Mammary epithelial cell (primary cell): ENCODE results near the gene RHEB.

Experiments
- CTCF ChIP-seq, 2 donors: IDR thresholded peaks in 1 of 2; conservative IDR thresholded peaks in 1 of 2; 2 replicates each; pipeline ENCODE4 v1.5.1; 2011 to 2012; ENCODE audit warnings: inconsistent platforms in 2 of 2, low read length in 2 of 2, mild to moderate bottlenecking in 2 of 2, control low read depth in 1 of 2, low read depth in 1 of 2; ENCODE audit not compliant: insufficient read depth in 1 of 2; ENCODE audit errors: extremely low read depth in 1 of 2
- EZH2 ChIP-seq: IDR thresholded peaks from 2 replicates; pipeline ENCODE4 v1.6.1; 2012; ENCODE audit warnings: low read length, inconsistent platforms, borderline replicate concordance

- TF ChIP-seq CTCF (conservative IDR thresholded peaks at IDR 0.05 in 1 of 2, IDR thresholded peaks at IDR 0.05 in 1 of 2; ENCODE audit: extremely low read depth in 1 of 2, insufficient read depth in 1 of 2, low read depth in 1 of 2, low read length in 2 of 2) (no peak), EZH2 (no peak)
Measured at GRCh38 chr7:151449990-151450389, 69.7 kb downstream of the RHEB start.
